Posterior cingulate gyrus (tissue), 11 donors: Measurements from ENCODE around the gene NABP1.

ENCODE experiments used
- DNase-seq, 10 donors: peaks; one replicate each; pipeline versions ENCODE4 v3.0.0 to v3.0.0-alpha.2; 2020 to 2021; ENCODE audit warnings: mixed read lengths in 3 of 10
- intact Hi-C: fragments of 100-400 bp; cut with DNase I; formaldehyde crosslinking; loops from one replicate; pipeline ENCODE4 v1.15.1; 2023

Gene NABP1

GRCh38 chr2:191678437-191679100 lies 633 bp downstream of the NABP1 start:
- peak in 4 of 10 donors; percentile 14 to 52 (median 33) for DNase-seq
- intact Hi-C loops, result no loop called here

DNA sequence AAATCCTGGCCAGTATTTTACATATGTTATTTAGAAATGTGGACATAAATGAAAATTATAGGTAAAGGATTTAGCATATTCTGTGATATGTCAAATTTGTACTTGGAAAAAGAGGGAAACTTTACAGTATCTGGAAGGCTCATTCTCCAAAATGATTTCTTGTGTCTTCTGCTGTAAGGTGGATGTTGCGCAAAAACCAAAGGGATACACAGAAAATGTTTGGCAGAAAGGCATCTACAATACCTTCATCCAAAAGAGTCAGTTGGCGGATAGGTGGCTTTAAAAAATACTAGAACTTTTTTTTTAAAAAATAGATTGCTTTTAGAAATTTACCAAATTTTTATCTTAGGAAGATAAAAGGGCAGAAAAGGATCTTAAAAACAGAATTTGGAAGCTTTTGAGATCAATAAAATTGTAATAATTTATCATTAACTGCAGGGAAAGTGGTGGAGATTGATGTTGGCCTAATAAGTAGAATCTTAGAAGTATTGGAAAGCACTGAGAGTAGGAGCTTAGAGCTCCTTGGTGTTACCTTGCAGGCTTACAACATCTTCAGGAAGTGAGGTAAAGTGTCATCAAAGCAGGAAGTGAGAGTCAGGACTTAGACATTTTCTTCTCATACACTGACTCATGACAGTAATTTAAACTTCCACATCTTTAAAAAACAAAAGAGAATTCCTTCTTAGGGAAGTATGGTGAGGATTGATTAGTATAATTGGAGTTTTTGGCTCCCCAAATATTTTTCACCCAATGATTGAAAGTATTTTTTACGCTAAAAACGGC lies 2.1 kb downstream of the NABP1 start:
- no peak for DNase-seq
- intact Hi-C loops, result no loop called here

DNA sequence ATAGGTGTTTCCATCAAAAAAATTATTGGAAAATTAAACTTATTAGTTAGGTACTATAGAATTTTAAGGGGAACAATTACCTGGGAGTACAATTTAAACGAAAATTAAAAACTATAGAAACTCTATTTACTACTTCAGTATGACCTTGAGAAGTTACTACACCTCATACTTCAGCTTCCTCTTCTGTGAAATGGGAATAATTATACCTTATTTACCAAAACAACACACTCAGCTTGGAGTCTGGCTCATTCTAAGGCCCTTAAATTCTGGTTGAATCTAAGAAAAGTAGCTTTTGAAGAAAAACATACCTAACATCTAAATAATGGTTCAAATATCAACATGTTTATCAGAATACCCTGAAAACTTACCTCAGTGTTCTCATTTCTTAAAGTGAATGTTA lies 2.7 kb downstream of the NABP1 start:
- intact Hi-C loops, result no loop called here
- no peak for DNase-seq

- intact Hi-C loops, result no loop called here
- DNase-seq, result no peak
Measured at GRCh38 chr2:191682126-191682525, 4.2 kb downstream of the NABP1 start.

DNA sequence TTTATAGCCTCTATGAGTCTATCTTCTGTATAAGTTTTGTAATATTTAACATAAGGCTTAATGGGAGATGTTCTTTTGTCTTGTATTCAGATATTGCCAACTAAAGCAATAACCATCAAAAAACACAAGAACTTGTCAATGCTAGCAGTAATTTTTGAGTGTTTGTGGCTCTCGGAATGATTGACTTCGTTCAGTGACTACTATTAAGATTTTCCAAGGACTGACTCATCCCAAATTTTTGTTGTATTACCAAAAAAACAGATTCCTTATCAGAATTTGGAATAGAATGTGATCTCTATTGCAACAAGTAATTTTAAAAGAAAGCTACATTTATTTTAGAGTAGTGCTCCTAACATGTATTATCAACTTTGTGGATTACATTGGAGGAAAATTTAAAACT lies 8.1 kb downstream of the NABP1 start:
- DNase-seq, result no peak
- intact Hi-C loops, result no loop called here

GRCh38 chr2:191686729-191687128 lies 8.8 kb downstream of the NABP1 start:
- no peak for DNase-seq

DNA sequence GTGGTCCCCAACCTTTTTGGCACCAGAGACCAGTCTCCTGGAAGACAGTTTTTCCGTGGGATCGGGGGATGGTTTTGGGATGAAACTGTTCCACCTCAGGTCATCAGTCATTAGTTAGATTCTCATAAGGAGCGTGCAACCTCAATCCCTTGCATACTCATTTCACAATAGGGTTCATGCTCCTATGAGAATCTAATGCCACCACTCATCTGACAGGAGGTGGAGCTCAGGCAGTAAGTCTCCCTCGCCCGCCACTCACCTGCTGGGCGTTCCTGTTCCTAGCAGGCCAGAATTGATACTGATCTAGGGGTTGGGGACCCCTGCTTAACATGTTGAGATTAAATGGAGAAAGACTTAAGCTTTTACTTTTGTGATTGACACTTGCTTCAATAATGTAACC lies 9.9 kb downstream of the NABP1 start:
- intact Hi-C loops, result no loop called here
- no peak for DNase-seq

More at GRCh38 chr2:191686729-191687128, 8.8 kb downstream of the NABP1 start:
- intact Hi-C loops, result no loop called here

- intact Hi-C loops, result no loop called here
- DNase-seq, result no peak
Measured at GRCh38 chr2:191688934-191689695, 11.2 kb downstream of the NABP1 start.

GRCh38 chr2:191690327-191690726 lies 12.4 kb downstream of the NABP1 start:
- DNase-seq, result no peak
- intact Hi-C loops, result loop anchor here (2.0 kb wide), 1 partner anchor 120 kb away; no protein-coding TSS in a partner anchor

- intact Hi-C loops, result loop anchor here (2.0 kb wide), 1 partner anchor 120 kb away; no protein-coding TSS in a partner anchor
- DNase-seq, result peak in 2 of 10 donors; percentile 8 to 27
Measured at GRCh38 chr2:191691016-191691735, 13.2 kb downstream of the NABP1 start.

- intact Hi-C loops, result loop anchor here (2.0 kb wide), 1 partner anchor 121 kb away; no protein-coding TSS in a partner anchor
- DNase-seq, result no peak
Measured at GRCh38 chr2:191691898-191692297, 14.0 kb downstream of the NABP1 start.

GRCh38 chr2:191692502-191693115 lies 14.7 kb downstream of the NABP1 start:
- intact Hi-C loops, result no loop called here
- DNase-seq, result no peak

DNA sequence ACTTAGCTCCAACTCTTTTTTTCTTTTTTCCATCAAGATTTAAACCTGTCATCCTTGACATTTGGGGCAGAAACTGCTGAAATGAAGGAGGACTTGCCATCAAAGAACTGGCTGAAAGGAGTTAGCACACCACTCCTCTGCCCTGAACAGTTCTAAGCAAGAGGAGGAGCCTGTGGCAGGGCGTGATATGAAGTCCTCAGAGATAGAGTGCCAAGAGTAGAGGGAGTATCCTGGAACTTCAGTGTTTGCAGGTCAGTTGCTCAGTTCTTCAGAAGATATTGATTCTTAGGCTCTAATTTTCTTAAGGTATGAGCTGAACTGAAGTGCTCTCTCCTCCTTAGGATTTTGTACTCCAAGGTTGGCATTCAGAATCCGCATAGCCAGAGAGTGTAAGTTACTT lies 15.2 kb downstream of the NABP1 start:
- DNase-seq, result no peak
- intact Hi-C loops, result no loop called here

DNA sequence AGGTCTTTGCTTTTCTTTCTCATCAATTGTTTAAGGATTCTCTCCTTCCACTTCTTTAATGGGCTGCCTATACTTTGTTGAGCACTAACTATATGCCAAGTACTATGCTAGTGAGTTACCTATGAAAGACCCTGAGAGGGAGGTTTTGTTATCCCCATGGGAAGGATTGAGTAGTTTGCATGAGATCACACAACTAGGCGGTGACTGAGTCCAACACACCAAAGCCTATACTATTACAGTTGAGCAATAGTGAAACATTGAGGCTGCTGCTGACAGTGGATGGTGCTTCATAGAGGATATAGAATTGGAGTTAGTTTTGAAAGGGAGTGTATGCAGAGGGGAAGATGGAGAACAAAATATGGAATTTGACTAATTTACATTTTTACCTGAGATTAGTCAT lies 15.8 kb downstream of the NABP1 start:
- no peak for DNase-seq
- intact Hi-C loops, result no loop called here

- DNase-seq, result peak in 1 of 10 donors; percentile 24
- intact Hi-C loops, result no loop called here
Measured at GRCh38 chr2:191696001-191696400, 18.1 kb downstream of the NABP1 start.

DNA sequence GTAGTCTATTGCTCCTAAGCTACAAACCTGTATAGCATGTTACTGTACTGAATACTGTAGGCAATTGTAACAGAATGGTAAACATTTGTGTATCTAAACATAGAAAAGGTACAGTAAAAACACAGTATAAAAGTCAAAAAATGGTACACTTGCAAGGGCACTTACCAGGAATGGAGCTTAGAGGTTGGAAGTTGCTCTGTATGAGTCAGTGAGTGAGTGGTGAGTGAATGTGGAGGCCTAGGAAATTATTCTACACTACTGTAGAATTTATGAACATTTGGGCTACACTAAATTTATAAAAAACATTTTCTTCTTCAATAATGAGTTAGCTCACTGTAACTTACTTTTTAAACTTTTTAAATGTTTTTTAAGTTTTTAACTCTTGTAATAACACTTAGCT lies 19.0 kb downstream of the NABP1 start:
- intact Hi-C loops, result no loop called here
- DNase-seq, result no peak

DNA sequence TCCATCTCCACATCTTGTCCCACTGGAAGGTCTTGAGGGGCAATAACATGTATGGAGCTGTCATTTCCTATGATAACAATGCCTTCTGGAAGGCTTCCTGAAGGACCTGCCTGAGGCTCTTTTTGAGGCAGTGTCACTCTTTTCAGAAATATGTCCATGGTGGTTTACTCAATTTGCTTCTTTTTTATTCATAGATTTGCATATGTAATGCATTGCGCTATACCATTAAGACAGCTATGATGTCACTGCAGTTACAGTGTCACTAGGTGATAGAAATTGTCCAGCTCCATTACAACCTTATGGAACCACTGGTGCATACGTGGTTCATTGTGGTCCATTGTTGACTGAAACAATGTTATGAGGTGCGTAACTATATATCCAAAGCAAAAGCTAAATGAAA lies 19.9 kb downstream of the NABP1 start:
- intact Hi-C loops, result no loop called here
- DNase-seq, result no peak

DNA sequence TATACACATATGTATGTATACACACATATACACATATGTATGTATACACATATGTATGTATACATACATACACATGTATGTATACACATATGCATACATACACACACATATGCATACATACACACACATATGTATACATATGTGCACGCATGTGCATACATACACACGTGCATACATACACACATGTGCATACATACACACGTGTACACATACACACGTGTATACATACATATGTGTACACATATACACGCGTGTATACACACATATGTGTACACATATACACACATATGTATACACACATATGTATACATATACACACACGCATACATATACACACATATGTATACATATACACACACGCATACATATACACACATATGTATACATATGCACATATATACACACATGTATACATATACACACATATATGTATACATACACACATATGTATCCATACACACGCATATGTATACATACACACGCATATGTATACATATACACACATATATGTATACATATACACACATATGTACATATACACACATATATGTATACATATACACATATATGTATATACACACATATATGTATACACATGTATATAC lies 21.5 kb downstream of the NABP1 start:
- intact Hi-C loops, result no loop called here

GRCh38 chr2:191701029-191701428 lies 23.1 kb downstream of the NABP1 start:
- intact Hi-C loops, result no loop called here
- no peak for DNase-seq

More for the DNA sequence above, 21.5 kb downstream of the NABP1 start:
- DNase-seq, result no peak

DNA sequence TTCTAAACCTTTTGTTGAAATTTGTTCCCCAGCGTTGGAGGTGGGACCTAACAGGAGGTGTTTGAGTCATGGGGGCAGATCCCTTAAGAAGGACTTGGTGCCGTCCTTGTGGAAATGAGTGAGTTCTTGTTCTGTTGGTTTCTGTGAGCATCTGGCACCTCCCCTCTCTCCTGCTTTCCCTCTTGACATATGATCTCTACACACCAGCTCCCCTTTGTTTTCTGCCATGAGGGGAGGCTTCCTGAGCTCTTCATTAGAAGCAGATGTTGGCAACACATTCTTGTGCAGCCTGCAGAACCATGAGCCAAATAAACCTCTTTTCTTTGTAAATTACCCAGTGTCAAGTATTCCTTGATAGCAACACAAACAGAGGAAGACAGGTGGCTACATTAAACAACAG lies 23.8 kb downstream of the NABP1 start:
- no peak for DNase-seq
- intact Hi-C loops, result no loop called here
